Ecto neural progenitor cell (in vitro differentiated cells): Measurements from ENCODE around the gene MAP3K4.

ENCODE experiments used
- DNase-seq: peaks from one replicate; pipeline ENCODE4 v3.0.0-alpha.2; 2018; ENCODE audit warnings: low spot score

Gene MAP3K4, protein sequence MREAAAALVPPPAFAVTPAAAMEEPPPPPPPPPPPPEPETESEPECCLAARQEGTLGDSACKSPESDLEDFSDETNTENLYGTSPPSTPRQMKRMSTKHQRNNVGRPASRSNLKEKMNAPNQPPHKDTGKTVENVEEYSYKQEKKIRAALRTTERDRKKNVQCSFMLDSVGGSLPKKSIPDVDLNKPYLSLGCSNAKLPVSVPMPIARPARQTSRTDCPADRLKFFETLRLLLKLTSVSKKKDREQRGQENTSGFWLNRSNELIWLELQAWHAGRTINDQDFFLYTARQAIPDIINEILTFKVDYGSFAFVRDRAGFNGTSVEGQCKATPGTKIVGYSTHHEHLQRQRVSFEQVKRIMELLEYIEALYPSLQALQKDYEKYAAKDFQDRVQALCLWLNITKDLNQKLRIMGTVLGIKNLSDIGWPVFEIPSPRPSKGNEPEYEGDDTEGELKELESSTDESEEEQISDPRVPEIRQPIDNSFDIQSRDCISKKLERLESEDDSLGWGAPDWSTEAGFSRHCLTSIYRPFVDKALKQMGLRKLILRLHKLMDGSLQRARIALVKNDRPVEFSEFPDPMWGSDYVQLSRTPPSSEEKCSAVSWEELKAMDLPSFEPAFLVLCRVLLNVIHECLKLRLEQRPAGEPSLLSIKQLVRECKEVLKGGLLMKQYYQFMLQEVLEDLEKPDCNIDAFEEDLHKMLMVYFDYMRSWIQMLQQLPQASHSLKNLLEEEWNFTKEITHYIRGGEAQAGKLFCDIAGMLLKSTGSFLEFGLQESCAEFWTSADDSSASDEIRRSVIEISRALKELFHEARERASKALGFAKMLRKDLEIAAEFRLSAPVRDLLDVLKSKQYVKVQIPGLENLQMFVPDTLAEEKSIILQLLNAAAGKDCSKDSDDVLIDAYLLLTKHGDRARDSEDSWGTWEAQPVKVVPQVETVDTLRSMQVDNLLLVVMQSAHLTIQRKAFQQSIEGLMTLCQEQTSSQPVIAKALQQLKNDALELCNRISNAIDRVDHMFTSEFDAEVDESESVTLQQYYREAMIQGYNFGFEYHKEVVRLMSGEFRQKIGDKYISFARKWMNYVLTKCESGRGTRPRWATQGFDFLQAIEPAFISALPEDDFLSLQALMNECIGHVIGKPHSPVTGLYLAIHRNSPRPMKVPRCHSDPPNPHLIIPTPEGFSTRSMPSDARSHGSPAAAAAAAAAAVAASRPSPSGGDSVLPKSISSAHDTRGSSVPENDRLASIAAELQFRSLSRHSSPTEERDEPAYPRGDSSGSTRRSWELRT (N-terminal part only)

DNA sequence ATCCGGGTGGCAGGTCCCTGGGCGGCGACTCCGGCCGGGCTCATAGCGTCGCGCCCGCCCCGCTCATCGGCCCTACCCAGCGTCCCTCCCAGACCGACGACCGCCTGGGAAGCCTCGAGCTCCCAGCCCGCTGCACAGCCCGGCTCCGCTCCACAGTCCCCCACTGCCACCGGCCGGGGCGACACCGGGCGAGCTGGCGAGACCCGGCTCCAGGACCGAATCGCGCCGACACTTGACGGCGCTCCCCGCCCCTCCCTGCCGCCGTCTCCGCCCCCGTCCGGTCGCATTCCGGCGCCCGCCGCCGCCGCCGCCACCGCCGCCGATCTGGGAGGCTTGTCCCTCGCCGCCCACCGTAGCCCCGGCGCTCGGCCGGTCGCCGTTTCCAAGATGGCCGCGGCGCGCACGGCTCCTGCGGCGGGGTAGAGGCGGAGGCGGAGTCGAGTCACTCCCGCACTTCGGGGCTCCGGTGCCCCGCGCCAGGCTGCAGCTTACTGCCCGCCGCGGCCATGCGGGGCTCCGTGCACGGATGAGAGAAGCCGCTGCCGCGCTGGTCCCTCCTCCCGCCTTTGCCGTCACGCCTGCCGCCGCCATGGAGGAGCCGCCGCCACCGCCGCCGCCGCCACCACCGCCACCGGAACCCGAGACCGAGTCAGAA lies at the start of gene MAP3K4:
Gene MAP3K4 (plus strand): TSS at position 364 of the 655 bp plus-strand sequence. CDS start 163 bp downstream, at position 527.
- DNase-seq = peak; percentile 92

DNA sequence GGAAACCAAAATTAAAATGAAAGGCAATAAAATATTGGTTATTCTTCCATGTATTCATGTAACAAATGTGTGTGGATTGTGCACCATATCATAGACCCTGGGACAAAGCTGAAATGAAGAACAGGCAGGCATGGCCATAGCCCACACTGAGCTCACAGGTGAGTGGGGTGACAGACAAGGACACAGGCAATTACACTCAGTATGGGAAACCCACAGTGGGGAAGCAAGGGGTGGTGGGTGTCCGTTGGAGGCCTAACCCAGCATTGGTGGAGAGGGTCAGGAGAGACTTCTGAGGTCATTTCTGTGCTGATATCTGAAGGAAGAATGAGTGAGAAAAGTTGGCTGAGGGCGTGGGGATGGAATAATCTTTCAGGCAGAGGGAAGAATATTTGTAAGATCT lies 47.6 kb upstream of the MAP3K4 start:
- DNase-seq = no peak

DNA sequence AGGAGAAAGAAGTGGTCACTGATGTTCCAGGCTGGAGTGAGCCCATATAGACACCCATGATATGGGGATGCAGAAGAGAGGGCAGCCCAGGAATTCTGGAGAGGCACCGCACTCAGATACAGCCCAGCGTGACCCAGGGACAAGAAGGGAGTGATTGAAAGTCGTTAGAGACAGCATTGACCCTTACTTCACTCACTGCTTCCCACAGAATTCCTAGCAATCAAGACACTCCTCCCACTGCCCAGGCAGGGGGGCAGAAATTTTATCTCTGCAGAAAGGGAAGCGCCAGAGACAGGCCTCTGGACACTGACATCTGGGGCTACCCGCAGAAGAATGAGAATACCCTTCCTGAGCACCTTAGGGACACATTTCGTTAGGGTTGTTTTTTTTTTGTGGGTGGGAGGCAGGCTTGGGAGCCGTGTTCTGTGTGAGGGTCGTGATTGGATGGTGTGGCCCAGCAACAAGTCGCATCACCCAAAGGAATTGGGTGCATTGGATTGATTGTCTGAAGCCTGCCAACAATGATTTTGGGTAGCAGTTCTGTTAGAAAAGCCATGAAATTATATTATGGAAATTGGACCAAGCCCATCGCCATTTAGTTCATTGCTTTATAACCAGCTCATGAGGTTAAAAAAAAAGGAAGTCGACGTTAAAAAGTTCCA lies 45.9 kb upstream of the MAP3K4 start:
- no peak for DNase-seq

DNA sequence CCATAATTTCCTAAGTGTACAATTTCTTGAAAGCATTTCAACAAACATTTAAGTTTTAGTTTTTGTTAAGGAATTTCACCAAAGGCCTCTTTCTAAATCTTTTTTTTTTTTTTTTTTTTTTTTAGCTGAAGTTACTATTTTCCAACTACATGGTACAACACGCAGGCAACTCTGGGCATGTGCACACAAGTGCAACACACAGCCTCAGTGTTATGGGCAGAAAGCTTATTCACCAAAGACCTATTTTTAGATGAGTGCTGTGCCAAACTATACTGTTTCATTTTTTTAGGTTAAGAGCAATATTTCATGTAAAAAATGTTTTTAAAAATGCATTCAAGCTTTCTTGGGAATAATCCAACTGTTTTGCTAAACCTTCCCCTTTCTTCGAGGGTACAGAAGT lies 42.0 kb upstream of the MAP3K4 start:
- DNase-seq = no peak

DNA sequence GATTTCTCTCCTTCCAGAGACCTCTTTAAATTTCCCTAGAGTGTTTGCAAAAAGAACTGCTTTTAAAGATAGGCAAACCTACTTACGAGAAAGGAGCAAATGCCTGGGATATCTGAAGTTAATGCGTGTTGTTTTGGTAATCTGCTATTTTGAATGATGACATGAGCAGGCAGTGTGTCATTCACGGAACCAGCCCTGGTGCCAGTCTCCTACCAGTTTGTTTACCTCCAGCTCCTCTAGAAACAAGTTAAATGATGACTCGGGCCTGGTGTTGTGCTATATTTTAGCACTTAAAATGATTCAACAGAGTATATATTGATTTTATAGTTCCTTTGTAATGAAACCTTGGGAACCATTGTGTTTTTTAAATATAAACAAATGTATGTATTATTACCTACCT lies 41.1 kb upstream of the MAP3K4 start:
- no peak for DNase-seq

DNA sequence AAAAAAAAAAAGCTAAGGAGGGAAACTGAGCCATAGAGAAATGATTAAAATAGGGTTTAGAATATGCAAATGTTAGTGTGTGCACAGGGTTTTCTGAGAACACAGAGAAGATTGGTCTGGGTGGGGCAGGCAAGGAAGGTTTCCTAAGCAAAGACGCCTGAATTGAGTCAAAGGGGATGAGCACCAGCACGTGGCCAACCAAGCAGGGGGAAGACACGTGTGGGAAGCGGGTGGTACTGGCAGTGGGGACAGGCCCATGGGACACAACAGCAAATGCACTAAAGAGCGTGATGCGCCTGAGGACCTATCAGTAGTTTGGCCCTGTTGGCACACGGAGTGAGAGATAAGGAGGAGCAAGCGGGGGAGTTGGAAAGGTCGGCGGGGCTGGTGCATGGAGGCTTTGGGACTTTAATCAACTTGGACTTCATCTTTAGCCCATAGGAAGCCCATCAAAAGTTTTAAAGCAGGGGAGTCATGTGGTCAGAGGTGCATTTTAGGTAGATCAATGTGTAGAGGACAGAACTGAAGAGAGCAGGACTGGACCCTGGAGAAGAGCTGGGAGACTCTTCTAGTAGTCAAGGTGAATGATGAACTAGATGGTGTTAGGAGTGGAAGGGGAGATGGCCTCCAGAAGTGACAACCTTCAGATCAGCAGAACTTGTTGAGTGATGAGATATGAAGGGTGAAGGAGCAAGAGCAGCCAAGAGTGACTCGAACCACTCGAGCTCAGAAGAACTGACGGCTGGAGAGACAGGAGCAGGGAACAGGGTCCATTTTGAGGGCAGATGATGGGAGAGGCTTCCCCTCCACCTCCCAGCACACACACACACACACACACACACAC lies 40.2 kb upstream of the MAP3K4 start:
- DNase-seq = no peak

DNA sequence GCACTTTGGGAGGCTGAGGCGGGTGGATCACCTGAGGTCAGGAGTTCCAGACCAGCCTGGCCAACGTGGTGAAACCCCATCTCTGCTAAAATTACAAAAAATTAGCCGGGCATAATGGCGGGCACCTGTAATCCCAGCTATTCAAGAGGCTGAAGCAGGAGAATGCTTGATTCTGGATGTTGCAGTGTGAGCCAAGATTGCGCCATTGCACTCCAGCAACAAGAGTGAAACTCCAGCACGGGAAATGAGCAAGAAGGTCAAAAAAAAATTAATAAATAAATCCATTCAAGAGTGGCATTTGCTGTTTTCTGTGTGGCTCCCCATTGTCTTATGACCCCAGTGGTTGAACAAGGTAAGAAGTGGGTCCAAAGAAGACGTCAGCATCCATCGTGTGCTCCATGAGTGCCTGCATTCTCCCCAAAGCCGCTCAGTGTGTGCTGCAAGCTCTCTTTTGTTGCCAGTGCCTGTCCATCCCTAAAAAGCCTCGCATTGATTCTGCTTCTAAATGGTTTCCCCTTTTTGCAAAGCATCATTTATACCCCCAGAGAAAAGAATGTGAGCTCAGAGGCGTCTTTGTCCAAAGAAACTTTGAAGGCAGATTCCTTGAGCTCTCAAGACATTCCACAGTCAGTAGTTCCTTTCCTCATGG lies 38.8 kb upstream of the MAP3K4 start:
- DNase-seq = no peak

DNA sequence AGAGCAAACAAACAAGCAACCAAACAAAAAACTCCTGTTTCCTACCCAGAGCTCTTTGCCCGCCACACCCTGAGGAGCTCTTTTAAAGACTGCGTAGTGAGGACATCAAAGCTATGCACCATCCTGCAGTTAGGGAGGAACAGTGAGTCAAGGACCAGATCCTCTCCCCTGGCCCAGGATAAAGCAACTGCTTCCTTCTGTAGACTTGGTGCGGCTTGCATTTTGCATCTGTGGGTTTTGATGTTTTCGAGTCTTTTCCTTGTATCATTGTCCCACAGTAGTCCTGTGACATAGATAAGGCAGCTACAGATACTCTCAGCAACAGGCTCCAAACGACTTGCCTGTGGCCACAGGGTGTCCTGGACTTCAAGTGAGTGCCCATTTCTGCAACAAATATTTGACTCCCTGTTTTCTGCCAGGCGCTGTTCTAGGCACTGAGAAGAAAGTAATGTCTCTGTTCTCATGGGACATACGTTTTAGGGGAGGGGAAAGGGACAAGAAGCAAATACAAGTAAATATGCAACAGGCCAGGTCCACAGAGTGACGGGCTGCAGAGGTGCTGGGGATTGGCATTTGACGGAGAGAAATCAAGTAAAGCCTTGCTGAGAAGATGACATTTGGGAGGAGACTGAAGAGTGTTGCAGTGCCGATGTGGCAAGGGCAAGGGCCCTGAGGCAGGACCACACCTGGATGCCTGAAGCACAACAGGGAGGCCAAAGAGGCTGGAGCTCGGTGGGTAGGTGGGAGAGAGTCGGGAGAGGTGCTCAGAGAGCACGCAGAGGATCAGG lies 35.9 kb upstream of the MAP3K4 start:
- no peak for DNase-seq

DNA sequence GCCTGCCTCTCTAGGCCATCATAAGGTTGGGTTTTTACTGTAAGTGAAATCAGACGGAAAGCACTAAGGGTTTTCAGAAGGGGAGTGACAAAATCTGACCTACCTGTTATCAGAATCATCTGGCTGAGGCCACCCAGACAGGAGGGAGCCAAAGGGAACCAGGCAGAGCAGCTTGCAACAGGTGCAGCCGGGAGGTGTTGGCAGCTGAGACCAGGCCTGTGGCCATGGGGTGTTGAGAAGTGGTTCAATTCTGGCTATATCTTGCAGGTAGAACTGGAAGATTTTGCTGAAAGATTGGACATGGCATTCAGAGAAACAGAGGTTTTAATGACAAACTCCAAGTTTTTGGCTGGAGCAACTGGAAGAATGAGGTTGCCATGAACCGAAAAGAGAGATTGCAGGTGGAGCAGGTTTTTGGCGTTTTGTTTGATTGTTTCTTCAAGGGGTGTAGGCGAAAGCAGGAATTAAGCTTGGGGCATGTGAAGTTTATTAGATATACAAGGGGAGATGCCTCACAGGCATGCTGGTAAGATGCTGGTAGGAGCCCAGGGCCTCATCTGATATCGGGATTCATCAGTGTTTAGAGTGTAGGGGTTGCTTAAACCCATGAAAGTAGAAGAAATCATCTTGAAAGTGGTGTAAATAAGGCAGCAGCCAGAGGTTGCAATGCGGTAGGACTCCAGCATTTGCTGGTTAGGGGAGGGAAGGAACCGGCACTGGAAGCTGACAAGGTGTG lies 35.1 kb upstream of the MAP3K4 start:
- DNase-seq = no peak

DNA sequence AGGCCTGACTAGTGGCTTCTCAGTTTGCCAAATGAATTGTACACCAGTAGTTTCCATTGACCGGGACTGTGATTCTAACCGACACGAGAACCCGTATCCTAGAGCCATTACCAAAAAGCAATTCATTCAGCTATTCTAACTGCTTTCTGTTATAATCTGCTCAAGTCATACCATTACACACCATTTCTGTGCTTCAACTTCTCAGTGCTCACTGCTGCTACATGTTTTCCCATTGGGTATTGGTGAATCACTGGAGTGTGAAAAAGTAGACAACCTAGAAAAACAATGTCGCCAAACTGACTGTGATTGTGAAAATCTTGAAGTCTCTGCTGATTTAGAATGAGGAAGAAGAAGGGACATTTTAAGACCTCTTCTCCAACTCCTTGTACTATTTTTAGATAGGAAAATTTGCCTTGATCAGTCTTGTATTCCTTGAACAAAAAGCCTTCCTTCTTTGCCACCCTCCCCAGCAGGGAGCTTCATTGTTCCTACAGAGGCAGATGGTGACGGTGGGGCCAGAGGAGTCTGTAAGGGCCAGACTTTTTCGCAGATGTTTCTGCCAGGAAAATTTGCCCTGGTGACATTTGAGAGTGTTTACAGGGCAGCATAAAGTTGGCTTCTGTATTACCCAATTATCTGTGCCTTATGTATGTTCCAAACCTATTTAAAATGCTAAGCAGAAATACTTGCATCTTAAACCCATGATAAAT lies 31.7 kb upstream of the MAP3K4 start:
- DNase-seq = no peak

DNA sequence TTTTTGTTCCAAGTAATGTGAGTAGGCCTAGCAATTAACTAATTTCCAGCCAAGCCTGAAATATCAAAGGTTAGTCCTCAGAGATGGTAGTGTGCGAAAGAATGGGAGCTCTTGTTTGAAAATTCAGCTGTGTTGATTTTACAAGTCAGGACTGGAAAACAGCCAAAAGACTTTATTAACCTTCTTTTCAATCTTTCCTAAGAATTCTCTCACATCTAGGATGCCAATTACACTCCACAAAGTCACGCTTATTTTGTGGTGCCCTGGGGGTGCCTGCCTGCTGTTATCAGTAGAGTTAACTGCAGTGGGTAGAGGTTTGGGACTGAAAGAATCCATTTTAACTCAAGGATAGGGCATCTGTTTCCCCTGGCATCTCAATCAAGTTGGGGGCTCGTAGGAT lies 30.7 kb upstream of the MAP3K4 start:
- DNase-seq = no peak

DNA sequence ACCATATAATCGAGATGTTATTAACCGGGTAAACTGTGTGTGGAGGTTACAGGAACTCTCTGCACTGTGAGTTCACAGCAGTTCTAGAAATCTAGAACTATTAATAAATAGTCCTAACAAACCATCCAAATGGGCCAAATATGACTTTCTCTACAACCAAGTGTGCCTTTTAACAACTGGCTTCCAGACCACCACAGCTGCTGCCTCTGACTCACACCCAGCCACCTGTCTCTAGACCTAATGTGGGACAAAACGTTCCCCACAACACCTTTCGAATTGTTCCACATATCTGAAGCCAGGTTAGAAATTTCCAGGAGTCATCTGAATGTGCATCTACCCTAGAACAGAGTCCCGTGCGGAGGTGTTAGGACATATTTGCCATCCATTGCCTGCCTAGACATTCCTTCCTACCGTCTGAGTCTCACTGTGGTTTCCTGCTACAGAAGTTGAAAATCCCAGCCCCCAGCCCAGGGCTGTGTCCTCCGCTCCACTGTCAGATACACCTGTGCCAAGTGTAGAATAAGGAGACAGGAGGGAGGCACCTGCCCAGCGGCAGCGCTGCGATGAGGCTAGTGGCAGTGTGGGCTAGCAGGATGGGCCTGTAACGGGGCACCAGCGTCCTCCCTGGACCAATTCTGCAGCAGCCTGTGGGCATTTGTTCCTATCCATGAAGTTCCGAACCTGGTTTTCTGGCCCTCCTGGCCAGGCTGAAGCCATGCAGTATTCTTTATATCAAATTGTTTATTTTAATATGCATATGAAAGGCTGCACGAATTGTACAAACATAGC lies 28.5 kb upstream of the MAP3K4 start:
- no peak for DNase-seq

DNA sequence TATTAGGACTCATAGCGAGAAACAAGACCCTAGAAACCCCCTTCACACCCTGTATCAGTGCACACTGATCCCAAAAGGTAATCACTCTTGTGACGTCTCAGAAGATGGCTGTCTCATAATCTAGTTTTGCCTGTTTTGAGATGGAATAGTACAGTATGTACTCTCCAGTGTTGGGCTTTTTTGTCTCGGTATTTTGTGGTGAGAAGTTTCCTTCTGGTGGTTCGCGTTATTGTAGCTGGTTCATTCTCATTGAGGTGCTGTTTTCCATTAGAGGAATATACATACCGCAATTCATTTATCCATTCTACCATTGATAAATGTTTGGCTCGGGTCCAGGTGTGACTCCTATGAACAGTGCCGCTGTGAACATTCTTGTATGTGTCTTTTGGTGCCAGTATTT lies 27.9 kb upstream of the MAP3K4 start:
- no peak for DNase-seq

DNA sequence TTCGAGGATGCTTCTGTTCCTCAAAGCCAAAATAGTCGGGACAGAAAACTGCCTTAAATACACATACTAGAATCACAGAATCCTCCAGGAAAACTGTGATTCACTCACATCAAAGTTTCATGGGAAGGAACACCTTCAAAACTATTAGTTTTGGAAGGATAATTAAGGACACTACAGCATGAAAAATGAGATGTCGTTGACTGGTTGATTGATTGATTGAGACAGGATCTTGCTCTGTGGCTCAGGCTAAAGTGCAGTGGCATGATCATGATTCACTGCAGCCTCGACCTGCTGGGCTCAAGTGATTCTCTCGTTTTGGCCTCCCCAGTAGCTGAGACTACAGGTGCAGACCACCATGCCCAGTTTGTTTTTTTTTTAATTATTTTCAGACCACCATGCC lies 25.7 kb upstream of the MAP3K4 start:
- no peak for DNase-seq

DNA sequence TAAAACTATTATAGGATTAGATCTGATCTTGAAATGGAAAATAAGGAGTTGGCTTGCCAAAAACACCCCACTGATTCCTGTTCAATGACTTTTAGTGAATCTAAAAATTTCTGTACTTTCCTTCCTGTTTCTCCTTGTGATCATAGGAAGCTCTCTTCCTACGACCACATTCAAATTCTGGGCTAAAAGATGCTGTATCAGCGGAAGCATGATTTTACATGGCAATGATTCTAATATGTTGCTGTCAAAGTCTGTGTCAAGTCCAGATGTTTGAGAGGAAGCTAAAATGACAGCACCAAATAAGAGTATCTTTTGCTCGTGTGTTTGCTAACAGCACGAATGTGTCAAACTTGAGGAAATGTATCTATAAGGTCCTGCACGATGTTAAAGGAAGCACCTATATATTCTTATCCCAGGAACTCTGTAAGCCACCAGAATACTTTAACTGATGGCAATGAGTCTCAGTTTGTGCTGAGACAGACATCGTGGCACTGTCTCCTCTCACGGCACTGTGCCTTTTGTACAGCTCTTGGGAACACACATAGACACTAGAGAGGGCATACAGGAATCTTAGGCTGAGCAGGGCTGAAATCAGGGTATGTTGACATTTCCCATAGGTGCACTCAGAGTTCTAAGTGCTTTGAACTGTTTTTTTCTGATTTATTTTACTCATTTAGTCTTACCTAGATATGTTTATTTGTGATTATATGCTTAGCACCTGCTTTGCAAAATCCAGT lies 24.9 kb upstream of the MAP3K4 start:
- DNase-seq = no peak

DNA sequence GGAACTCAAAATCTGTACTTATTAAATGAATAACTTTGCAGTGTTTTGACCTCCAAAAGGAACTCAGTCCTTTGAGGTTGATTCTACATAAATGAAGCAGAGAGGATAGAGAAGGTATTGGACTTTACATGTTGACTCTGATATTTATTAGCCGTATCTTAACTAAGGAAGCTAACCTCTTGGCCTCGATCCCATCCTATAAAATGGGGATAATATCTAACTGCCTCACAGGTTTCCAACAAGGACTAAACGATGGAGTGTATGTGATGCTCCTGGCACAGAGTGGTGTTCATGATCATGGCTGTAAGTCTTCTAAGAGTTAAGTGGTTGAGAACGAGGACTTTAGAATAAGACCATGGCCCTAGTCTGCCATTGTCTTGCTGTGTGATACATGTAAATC lies 24.2 kb upstream of the MAP3K4 start:
- no peak for DNase-seq
